Gastrocnemius medialis (tissue), 4 donors: ENCODE results near the gene KLHL12.

Experiments
- POLR2A ChIP-seq, 2 donors: fragments of 450-650 bp; IDR thresholded peaks; one replicate each; pipeline ENCODE4 v1.6.1; 2017; ENCODE audit warnings: antibody characterized with exemption in 2 of 2, mild to moderate bottlenecking in 2 of 2, moderate library complexity in 2 of 2
- TF ChIP-seq, protein P1 (sequence below), 5 experiments: fragments of 450-650 bp in 3 of 5; fragments of 200-600 bp in 2 of 5; sonication (generic) in 2 of 5; IDR thresholded peaks in 4 of 5; conservative IDR thresholded peaks in 1 of 5; 1 replicate in 4 of 5; 2 replicates in 1 of 5; pipeline ENCODE4 v1.5.1; 2016 to 2019; ENCODE audit warnings: antibody characterized with exemption in 5 of 5, mild to moderate bottlenecking in 3 of 5, moderate library complexity in 3 of 5

- TF ChIP-seq, protein P1, sequence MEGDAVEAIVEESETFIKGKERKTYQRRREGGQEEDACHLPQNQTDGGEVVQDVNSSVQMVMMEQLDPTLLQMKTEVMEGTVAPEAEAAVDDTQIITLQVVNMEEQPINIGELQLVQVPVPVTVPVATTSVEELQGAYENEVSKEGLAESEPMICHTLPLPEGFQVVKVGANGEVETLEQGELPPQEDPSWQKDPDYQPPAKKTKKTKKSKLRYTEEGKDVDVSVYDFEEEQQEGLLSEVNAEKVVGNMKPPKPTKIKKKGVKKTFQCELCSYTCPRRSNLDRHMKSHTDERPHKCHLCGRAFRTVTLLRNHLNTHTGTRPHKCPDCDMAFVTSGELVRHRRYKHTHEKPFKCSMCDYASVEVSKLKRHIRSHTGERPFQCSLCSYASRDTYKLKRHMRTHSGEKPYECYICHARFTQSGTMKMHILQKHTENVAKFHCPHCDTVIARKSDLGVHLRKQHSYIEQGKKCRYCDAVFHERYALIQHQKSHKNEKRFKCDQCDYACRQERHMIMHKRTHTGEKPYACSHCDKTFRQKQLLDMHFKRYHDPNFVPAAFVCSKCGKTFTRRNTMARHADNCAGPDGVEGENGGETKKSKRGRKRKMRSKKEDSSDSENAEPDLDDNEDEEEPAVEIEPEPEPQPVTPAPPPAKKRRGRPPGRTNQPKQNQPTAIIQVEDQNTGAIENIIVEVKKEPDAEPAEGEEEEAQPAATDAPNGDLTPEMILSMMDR (IDR thresholded peaks at IDR 0.05 in 4 of 5, conservative IDR thresholded peaks at IDR 0.05 in 1 of 5) = no peak
- no peak for TF ChIP-seq POLR2A (IDR thresholded peaks at IDR 0.05)
Observed at GRCh38 chr1:202844935-202845334, 82.1 kb downstream of the KLHL12 start.
